Naive B cell (primary cell): Measurements from ENCODE around the gene MBP. TPM values are rescaled to one million over a fixed set of nuclear protein-coding genes. Genes with fewer than 3 reads are reported as not detected.
A peak's percentile ranks its signal among the peaks of the same experiment; 100 is the strongest.

Experiments used
- ATAC-seq, 2 donors: fragments of 150-1000 bp; cut with Tn5 transposase; 2 replicates each; pipeline ENCODE4 v1.10.0; 2021; ENCODE audit warnings: low read depth in 2 of 2, mild to moderate bottlenecking in 2 of 2, moderate library complexity in 2 of 2
- DNase-seq: peaks from one replicate; pipeline ENCODE4 v3.0.0; 2022
- H3K27ac Mint-ChIP-seq, 6 donors: one replicate each; pipeline ENCODE4 v1.8.0; 2020 to 2022; ENCODE audit warnings: mild to moderate bottlenecking in 6 of 6, mixed read lengths in 6 of 6, moderate library complexity in 5 of 6, inconsistent platforms in 2 of 6
- H3K27me3 Mint-ChIP-seq, 3 donors: one replicate each; pipeline ENCODE4 v1.8.0; 2021 to 2022; ENCODE audit warnings: mixed read lengths in 3 of 3, mild to moderate bottlenecking in 1 of 3
- H3K36me3 Mint-ChIP-seq, 2 donors: one replicate each; pipeline ENCODE4 v1.8.0; 2020 to 2022; ENCODE audit warnings: mixed read lengths in 2 of 2, inconsistent platforms in 1 of 2, mild to moderate bottlenecking in 1 of 2
- H3K4me1 Mint-ChIP-seq, 3 donors: one replicate each; pipeline ENCODE4 v1.8.0; 2020 to 2022; ENCODE audit warnings: mixed read lengths in 3 of 3, inconsistent platforms in 1 of 3, mild to moderate bottlenecking in 1 of 3, moderate library complexity in 1 of 3
- H3K4me3 Mint-ChIP-seq, 8 donors: one replicate each; pipeline ENCODE4 v1.8.0; 2020 to 2022; ENCODE audit warnings: mild to moderate bottlenecking in 8 of 8, mixed read lengths in 8 of 8, moderate library complexity in 8 of 8, inconsistent platforms in 2 of 8
- H3K9me3 Mint-ChIP-seq, 7 donors: one replicate each; pipeline ENCODE4 v1.8.0; 2020 to 2022; ENCODE audit warnings: mixed read lengths in 7 of 7, mild to moderate bottlenecking in 5 of 7, inconsistent platforms in 2 of 7, moderate library complexity in 1 of 7
- polyA plus RNA-seq, 6 donors: library from polyadenylated mRNA; unstranded; fragments of 300-500 nt; fragmentation: Illumina TruSeq; gene quantifications; one replicate each; pipeline ENCODE4 v1.2.3, GENCODE V29; 2021; ENCODE audit warnings: low read depth in 6 of 6

Gene MBP
- polyA plus RNA-seq, 6 donors from 2014 or later, result 35.4 to 69.2 (median 66.6) TPM

GRCh38 chr18:77039196-77040130 lies 93.1 kb downstream of the MBP start:
- Mint-ChIP-seq H3K36me3 (peaks cover 15 to 26% of the 10 kb centered on the region in 2 donors), H3K27me3 (no peaks in the 10 kb centered on the region), H3K4me3 (no peak overlapping the region), H3K4me1 (peaks cover 19 to 33% (median 32%) of the 10 kb centered on the region in 3 donors), H3K27ac (peak overlapping the region; percentile 4 to 57 (median 28)), H3K9me3 (peaks cover 0 to 9% (median 0%) of the 10 kb centered on the region in 7 donors)
- DNase-seq, result no peak
- ATAC-seq, result no peak

DNA sequence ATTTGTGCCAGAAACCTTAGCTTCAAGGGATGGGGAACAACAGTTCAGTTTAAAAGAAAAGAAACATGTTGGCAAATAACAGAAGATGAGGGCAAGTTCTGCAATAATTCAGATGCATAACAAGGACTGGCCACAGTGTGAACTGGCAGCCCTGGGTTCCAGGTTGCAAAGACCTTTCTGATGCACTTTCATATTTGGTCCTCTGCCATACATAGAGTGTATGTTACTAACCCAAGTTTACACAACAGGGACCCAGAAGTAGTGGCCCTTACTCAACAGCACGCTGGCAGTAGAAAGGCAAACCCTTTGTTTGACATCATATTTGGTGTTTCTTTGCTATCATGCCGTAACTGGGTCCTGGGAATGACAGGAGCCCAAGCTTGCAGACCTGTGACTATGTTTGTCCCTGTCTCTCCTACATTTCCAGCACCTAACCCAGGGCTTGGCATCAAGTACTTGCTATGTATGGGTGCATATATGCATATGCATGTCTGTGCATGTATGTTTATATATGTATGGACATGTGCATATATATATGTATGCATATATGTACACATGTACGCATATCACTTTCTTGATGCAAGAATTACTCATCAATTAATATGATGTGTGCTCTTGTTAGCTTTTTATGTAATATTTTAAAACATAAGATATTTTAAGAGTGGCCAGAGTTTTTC lies 94.3 kb downstream of the MBP start:
- H3K4me1 Mint-ChIP-seq, result peaks cover 18 to 42% (median 34%) of the 10 kb centered on the region in 3 donors
- no peaks in the 10 kb centered on the region for H3K27me3 Mint-ChIP-seq
- ATAC-seq, result no peak
- H3K9me3 Mint-ChIP-seq, result peaks cover 0 to 9% (median 2%) of the 10 kb centered on the region in 7 donors
- H3K4me3 Mint-ChIP-seq, result no peak overlapping the region
- H3K27ac Mint-ChIP-seq, result peak overlapping the region in 2 of 6 donors; percentile 7 to 46
- H3K36me3 Mint-ChIP-seq, result peaks cover 8 to 20% of the 10 kb centered on the region in 2 donors
- no peak for DNase-seq

DNA sequence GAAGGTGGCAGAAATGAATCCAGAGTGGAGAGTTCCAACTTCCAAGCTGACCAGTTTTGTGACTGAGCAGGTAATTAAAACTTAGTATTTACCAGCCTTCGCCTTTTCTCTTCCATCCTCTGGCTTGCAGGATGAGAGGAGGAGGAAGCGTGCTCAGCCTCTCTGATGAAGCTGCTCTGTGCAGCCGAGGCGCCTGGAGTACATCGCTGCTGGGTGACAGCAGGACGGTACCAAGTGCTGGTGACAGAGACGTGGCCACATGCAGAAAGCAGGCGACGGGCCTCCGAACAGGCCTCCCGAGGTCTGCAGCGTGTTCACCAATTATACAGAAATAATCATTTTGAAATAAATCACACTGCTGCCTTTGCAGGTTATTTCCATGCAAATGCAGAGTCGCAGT lies 95.0 kb downstream of the MBP start:
- Mint-ChIP-seq H3K4me1 (peaks cover 20 to 50% (median 41%) of the 10 kb centered on the region in 3 donors), H3K36me3 (peaks cover 8 to 12% of the 10 kb centered on the region in 2 donors), H3K9me3 (peaks cover 0 to 9% (median 2%) of the 10 kb centered on the region in 7 donors), H3K27ac (peak overlapping the region in 1 of 6 donors; percentile 72), H3K27me3 (no peaks in the 10 kb centered on the region), H3K4me3 (no peak overlapping the region)
- ATAC-seq (no peak), DNase-seq (no peak)

- Mint-ChIP-seq H3K27me3 (no peaks in the 10 kb centered on the region), H3K27ac (peak overlapping the region in 2 of 6 donors; percentile 2 to 42), H3K4me3 (no peak overlapping the region), H3K4me1 (peaks cover 27 to 61% (median 56%) of the 10 kb centered on the region in 3 donors), H3K9me3 (peaks cover 0 to 5% (median 0%) of the 10 kb centered on the region in 7 donors), H3K36me3 (peaks cover 8% of the 10 kb centered on the region in 2 donors)
- ATAC-seq (no peak), DNase-seq (no peak)
Measured at GRCh38 chr18:77035380-77036187, 97.0 kb downstream of the MBP start.

GRCh38 chr18:77033575-77033974 lies 99.0 kb downstream of the MBP start:
- Mint-ChIP-seq H3K27ac (peak overlapping the region in 2 of 6 donors; percentile 3 to 70), H3K4me3 (peak overlapping the region in 3 of 8 donors; percentile 38 to 78 (median 61)), H3K4me1 (peaks cover 15 to 48% (median 44%) of the 10 kb centered on the region in 3 donors), H3K27me3 (no peaks in the 10 kb centered on the region), H3K36me3 (peaks cover 12 to 15% of the 10 kb centered on the region in 2 donors), H3K9me3 (peaks cover 0 to 5% (median 0%) of the 10 kb centered on the region in 7 donors)
- DNase-seq (no peak), ATAC-seq (no peak)

DNA sequence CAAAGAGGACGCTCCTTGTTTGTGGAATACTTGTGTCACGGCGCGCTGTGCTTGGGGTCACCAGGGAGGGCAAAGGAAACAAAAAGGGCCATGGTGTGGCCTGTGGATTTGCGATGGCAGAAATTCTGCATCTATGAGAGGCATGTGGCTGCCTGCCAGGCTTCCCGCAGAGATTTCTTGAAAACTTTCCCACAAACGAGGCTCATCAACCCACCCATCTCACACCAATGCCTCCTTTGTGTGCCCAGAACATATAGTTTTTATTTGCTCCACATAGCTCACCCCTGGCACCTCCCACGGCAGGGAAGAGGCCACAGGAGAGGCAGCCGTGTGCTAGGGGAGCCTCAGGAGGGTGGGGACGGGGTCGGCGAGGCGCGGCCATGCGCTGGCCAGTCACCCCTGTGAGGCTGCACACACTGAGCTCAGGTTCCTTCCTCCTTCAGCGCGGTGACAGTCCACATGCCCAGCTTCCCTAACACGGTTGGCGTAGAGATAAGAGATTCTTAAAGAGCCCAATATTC lies 100.3 kb downstream of the MBP start:
- DNase-seq (no peak), ATAC-seq (peak in 1 of 2 donors; percentile 53)
- Mint-ChIP-seq H3K36me3 (peaks cover 12 to 15% of the 10 kb centered on the region in 2 donors), H3K27ac (peak overlapping the region in 4 of 6 donors; percentile 18 to 81 (median 63)), H3K27me3 (no peaks in the 10 kb centered on the region), H3K9me3 (peaks cover 0 to 5% (median 0%) of the 10 kb centered on the region in 7 donors), H3K4me1 (peaks cover 15 to 48% (median 38%) of the 10 kb centered on the region in 3 donors), H3K4me3 (peak overlapping the region in 5 of 8 donors; percentile 24 to 67 (median 51))

GRCh38 chr18:77031662-77032061 lies 100.9 kb downstream of the MBP start:
- Mint-ChIP-seq H3K4me1 (peaks cover 15 to 48% (median 38%) of the 10 kb centered on the region in 3 donors), H3K36me3 (peaks cover 12 to 15% of the 10 kb centered on the region in 2 donors), H3K4me3 (no peak overlapping the region), H3K27ac (peak overlapping the region in 1 of 6 donors; percentile 81), H3K9me3 (peaks cover 0 to 5% (median 0%) of the 10 kb centered on the region in 7 donors), H3K27me3 (no peaks in the 10 kb centered on the region)
- ATAC-seq (no peak), DNase-seq (no peak)

DNA sequence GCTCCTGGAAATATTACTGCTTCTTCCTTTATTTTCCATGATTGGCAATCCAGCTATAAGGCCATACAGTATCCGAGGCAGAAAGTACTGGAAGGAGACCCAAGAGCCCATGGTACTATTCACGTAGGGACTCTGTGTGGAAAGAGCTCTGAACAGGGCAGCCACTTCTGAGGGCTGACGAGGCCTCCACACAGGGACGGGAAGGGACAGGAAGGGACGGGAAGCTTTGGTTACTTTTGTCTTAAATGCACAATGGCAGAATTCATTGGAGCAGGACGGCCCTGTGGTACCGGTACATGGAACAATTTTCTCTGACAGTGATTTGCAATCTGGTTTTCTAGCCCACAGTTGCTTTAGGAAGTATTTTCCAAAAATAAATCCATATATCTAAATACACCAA lies 102.4 kb downstream of the MBP start:
- ATAC-seq (no peak), DNase-seq (no peak)
- H3K36me3 Mint-ChIP-seq, result peaks cover 9 to 21% of the 10 kb centered on the region in 2 donors
- H3K9me3 Mint-ChIP-seq, result peaks cover 0 to 5% (median 0%) of the 10 kb centered on the region in 7 donors
- peaks cover 15 to 45% (median 39%) of the 10 kb centered on the region in 3 donors for H3K4me1 Mint-ChIP-seq
- H3K27me3 Mint-ChIP-seq, result no peaks in the 10 kb centered on the region
- no peak overlapping the region for H3K4me3 Mint-ChIP-seq
- peak overlapping the region in 2 of 6 donors; percentile 44 to 68 for H3K27ac Mint-ChIP-seq

DNA sequence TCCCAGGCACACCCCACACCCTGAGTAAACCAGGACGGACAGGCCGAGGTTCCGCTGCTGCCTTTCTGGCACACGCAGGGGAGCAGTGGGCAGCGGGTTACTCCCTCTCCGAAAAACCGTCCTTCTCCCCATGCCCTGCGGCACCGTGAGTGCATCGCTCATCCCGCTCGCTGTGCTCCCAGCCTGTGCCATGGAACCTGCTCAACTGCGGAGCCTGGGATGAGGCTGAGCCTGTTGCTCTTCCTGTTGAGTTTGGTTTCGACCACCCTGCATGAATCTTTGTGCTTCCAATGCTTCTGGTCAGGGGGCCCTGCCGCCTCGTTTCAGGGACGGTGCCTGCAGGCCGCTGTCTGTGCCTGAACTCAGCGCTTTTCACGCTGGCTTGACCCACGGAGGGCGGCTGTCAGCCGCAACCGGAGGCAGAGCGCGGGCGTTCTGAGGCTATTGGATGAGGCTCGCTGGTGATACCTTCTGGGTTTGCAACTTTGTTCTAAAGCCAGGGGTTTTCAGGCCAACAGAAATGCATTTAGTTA lies 106.7 kb downstream of the MBP start:
- no peak overlapping the region for H3K27ac Mint-ChIP-seq
- H3K4me1 Mint-ChIP-seq, result peaks cover 10 to 17% (median 14%) of the 10 kb centered on the region in 3 donors
- peaks cover 4 to 13% of the 10 kb centered on the region in 2 donors for H3K36me3 Mint-ChIP-seq
- no peak overlapping the region for H3K4me3 Mint-ChIP-seq
- H3K9me3 Mint-ChIP-seq, result peaks cover 0 to 3% (median 0%) of the 10 kb centered on the region in 7 donors
- H3K27me3 Mint-ChIP-seq, result no peaks in the 10 kb centered on the region
- DNase-seq, result no peak
- no peak for ATAC-seq

- Mint-ChIP-seq H3K4me1 (peaks cover 10 to 17% (median 14%) of the 10 kb centered on the region in 3 donors), H3K4me3 (no peak overlapping the region), H3K27me3 (no peaks in the 10 kb centered on the region), H3K9me3 (peaks cover 0 to 3% (median 0%) of the 10 kb centered on the region in 7 donors), H3K36me3 (peaks cover 4 to 13% of the 10 kb centered on the region in 2 donors), H3K27ac (no peak overlapping the region)
- DNase-seq (no peak), ATAC-seq (no peak)
Measured at GRCh38 chr18:77025123-77025522, 107.5 kb downstream of the MBP start.

GRCh38 chr18:77024476-77024875 lies 108.1 kb downstream of the MBP start:
- no peak overlapping the region for H3K27ac Mint-ChIP-seq
- peaks cover 16 to 17% (median 16%) of the 10 kb centered on the region in 3 donors for H3K4me1 Mint-ChIP-seq
- no peak overlapping the region for H3K4me3 Mint-ChIP-seq
- H3K27me3 Mint-ChIP-seq, result no peaks in the 10 kb centered on the region
- peaks cover 0 to 1% (median 0%) of the 10 kb centered on the region in 7 donors for H3K9me3 Mint-ChIP-seq
- peaks cover under 1 to 8% of the 10 kb centered on the region in 2 donors for H3K36me3 Mint-ChIP-seq
- no peak for ATAC-seq
- DNase-seq, result no peak

GRCh38 chr18:77023102-77023782 lies 109.3 kb downstream of the MBP start:
- DNase-seq (no peak), ATAC-seq (peak; percentile 41 to 53)
- H3K4me3 Mint-ChIP-seq, result peak overlapping the region in 1 of 8 donors; percentile 9
- peaks cover 0 to 11% (median 0%) of the 10 kb centered on the region in 7 donors for H3K9me3 Mint-ChIP-seq
- H3K27ac Mint-ChIP-seq, result peak overlapping the region in 5 of 6 donors; percentile 39 to 83 (median 46)
- peaks cover 5 to 20% of the 10 kb centered on the region in 2 donors for H3K36me3 Mint-ChIP-seq
- no peaks in the 10 kb centered on the region for H3K27me3 Mint-ChIP-seq
- H3K4me1 Mint-ChIP-seq, result peaks cover 18 to 28% (median 23%) of the 10 kb centered on the region in 3 donors
